HG02973 (cell line): ENCODE data around the gene DPP6.

Source experiments
- ATAC-seq: cut with Tn5 transposase; IDR thresholded peaks from one replicate; pipeline ENCODE4 v1.9.1; 2021; ENCODE audit warnings: moderate library complexity; ENCODE audit not compliant: unreplicated experiment

The DPP6 gene

GRCh38 chr7:154440651-154441050 lies 388.5 kb downstream of the DPP6 start:
- ATAC-seq: no peak

- no peak for ATAC-seq
Measured at GRCh38 chr7:154441811-154442210, 389.6 kb downstream of the DPP6 start.

GRCh38 chr7:154442939-154443338 lies 390.7 kb downstream of the DPP6 start:
- ATAC-seq: no peak

GRCh38 chr7:154450451-154450850 lies 398.3 kb downstream of the DPP6 start:
- no peak for ATAC-seq

GRCh38 chr7:154451480-154452457 lies 399.6 kb downstream of the DPP6 start:
- ATAC-seq: no peak

GRCh38 chr7:154463794-154464193 lies 411.6 kb downstream of the DPP6 start:
- ATAC-seq: no peak

GRCh38 chr7:154469652-154470051 lies 417.5 kb downstream of the DPP6 start:
- no peak for ATAC-seq

GRCh38 chr7:154472343-154472742 lies 420.1 kb downstream of the DPP6 start:
- no peak for ATAC-seq

GRCh38 chr7:154473360-154473759 lies 421.2 kb downstream of the DPP6 start:
- ATAC-seq: no peak

- no peak for ATAC-seq
Measured at GRCh38 chr7:154474903-154475520, 422.8 kb downstream of the DPP6 start.

GRCh38 chr7:154475864-154476263 lies 423.7 kb downstream of the DPP6 start:
- no peak for ATAC-seq

GRCh38 chr7:154480817-154481216 lies 428.6 kb downstream of the DPP6 start:
- ATAC-seq: no peak

GRCh38 chr7:154482863-154483262 lies 430.7 kb downstream of the DPP6 start:
- no peak for ATAC-seq

- ATAC-seq: no peak
Measured at GRCh38 chr7:154484406-154484805, 432.2 kb downstream of the DPP6 start.

- no peak for ATAC-seq
Measured at GRCh38 chr7:154484943-154485342, 432.7 kb downstream of the DPP6 start.

GRCh38 chr7:154489897-154490296 lies 437.7 kb downstream of the DPP6 start:
- ATAC-seq: no peak

- no peak for ATAC-seq
Measured at GRCh38 chr7:154493594-154493993, 441.4 kb downstream of the DPP6 start.

GRCh38 chr7:154497751-154498150 lies 445.6 kb downstream of the DPP6 start:
- ATAC-seq: no peak

GRCh38 chr7:154503962-154504550 lies 451.9 kb downstream of the DPP6 start:
- no peak for ATAC-seq

GRCh38 chr7:154504918-154505317 lies 452.7 kb downstream of the DPP6 start:
- no peak for ATAC-seq

GRCh38 chr7:154505362-154505761 lies 453.2 kb downstream of the DPP6 start:
- no peak for ATAC-seq

GRCh38 chr7:154509192-154509591 lies 457.0 kb downstream of the DPP6 start:
- ATAC-seq: no peak
